SK-N-SH (cell line): Measurements from ENCODE around the gene CPXM1.

Experiments used
- CHD2 ChIP-seq: fragments of 150-350 bp; IDR thresholded peaks from 2 replicates; pipeline ENCODE4 v1.6.1; 2018; ENCODE audit warnings: low read length; ENCODE audit not compliant: partially characterized antibody
- MXI1 ChIP-seq: IDR thresholded peaks from 2 replicates; pipeline ENCODE4 v1.6.1; 2012; ENCODE audit warnings: mild to moderate bottlenecking, low read depth, low read length, improper control_type of control experiment
- TCF12 ChIP-seq: IDR thresholded peaks from 2 replicates; pipeline ENCODE4 v1.4.0; 2012
- TF ChIP-seq, protein P1 (sequence below): fragments of 200-600 bp; sonication (generic); IDR thresholded peaks from 2 replicates; pipeline ENCODE4 v1.6.1; 2017; ENCODE audit warnings: antibody characterized with exemption, mild to moderate bottlenecking, moderate library complexity
- TF ChIP-seq, protein P2 (sequence below): fragments of 150-350 bp; IDR thresholded peaks from 2 replicates; pipeline ENCODE4 v1.6.1; 2016; ENCODE audit warnings: mild to moderate bottlenecking, low read depth, low read length

DNA sequence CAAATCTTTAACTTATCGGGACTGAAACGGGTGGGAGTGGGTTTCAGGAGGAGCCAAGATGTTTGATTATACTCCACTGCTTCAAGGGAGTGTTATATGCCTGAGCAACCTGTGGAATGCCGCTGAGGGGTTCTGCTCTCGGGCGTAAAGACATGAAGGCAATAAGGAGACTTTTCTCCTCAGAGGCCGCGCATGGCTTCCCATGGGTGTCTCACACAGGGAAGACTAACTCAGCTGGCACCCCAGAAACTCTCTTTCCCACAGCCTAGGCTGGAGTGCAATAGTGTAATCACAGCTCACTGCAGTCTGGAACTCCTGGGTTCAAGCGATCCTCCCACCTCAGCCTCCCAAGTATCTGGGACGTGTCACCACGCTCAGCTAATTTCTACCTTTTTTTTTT, 9.3 kb upstream of the CPXM1 start:
- TF ChIP-seq TCF12 (no peak), MXI1 (no peak), CHD2 (no peak)
- TF ChIP-seq, protein P1, sequence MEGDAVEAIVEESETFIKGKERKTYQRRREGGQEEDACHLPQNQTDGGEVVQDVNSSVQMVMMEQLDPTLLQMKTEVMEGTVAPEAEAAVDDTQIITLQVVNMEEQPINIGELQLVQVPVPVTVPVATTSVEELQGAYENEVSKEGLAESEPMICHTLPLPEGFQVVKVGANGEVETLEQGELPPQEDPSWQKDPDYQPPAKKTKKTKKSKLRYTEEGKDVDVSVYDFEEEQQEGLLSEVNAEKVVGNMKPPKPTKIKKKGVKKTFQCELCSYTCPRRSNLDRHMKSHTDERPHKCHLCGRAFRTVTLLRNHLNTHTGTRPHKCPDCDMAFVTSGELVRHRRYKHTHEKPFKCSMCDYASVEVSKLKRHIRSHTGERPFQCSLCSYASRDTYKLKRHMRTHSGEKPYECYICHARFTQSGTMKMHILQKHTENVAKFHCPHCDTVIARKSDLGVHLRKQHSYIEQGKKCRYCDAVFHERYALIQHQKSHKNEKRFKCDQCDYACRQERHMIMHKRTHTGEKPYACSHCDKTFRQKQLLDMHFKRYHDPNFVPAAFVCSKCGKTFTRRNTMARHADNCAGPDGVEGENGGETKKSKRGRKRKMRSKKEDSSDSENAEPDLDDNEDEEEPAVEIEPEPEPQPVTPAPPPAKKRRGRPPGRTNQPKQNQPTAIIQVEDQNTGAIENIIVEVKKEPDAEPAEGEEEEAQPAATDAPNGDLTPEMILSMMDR = no peak
- TF ChIP-seq, protein P2, sequence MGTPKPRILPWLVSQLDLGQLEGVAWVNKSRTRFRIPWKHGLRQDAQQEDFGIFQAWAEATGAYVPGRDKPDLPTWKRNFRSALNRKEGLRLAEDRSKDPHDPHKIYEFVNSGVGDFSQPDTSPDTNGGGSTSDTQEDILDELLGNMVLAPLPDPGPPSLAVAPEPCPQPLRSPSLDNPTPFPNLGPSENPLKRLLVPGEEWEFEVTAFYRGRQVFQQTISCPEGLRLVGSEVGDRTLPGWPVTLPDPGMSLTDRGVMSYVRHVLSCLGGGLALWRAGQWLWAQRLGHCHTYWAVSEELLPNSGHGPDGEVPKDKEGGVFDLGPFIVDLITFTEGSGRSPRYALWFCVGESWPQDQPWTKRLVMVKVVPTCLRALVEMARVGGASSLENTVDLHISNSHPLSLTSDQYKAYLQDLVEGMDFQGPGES = no peak
